ENCODE data around the gene ELAVL4.

ELAVL4 gene

GRCh38 chr1:50108497-50109059 is at the start of gene ELAVL4:
Gene ELAVL4 (plus strand): TSS chr1:50108920. CDS start chr1:50109190, 270 bp downstream.
- Mint-ChIP-seq H3K4me1 (peaks cover 13% of the 10 kb centered on the region), H3K4me3 (peak within 1 kb of the TSS; percentile 25), H3K9me3 (no peaks in the 10 kb centered on the region), H3K27ac (no peak within 1 kb of the TSS), H3K36me3 (no peaks in the 10 kb centered on the region)
- DNase-seq (ENCODE audit: low spot score in 2 of 2) (no peak), ATAC-seq (no peak)

GRCh38 chr1:50060279-50060678 is 48.4 kb upstream of the ELAVL4 start:
- DNase-seq (ENCODE audit: low spot score in 2 of 2) (no peak), ATAC-seq (no peak)
- no peaks in the 10 kb centered on the region for H3K4me1 Mint-ChIP-seq

GRCh38 chr1:50066806-50067205 is 41.9 kb upstream of the ELAVL4 start:
- H3K9me3 Mint-ChIP-seq: no peaks in the 10 kb centered on the region
- H3K4me3 Mint-ChIP-seq: no peak overlapping the region
- no peak overlapping the region for H3K27ac Mint-ChIP-seq
- H3K4me1 Mint-ChIP-seq: no peaks in the 10 kb centered on the region
- no peaks in the 10 kb centered on the region for H3K36me3 Mint-ChIP-seq
- no peak for ATAC-seq
- no peak for DNase-seq (ENCODE audit: low spot score in 2 of 2)

More at GRCh38 chr1:50060279-50060678, 48.4 kb upstream of the ELAVL4 start:
- Mint-ChIP-seq H3K36me3 (no peaks in the 10 kb centered on the region), H3K27ac (no peak overlapping the region), H3K4me3 (no peak overlapping the region), H3K9me3 (no peaks in the 10 kb centered on the region)

DNA sequence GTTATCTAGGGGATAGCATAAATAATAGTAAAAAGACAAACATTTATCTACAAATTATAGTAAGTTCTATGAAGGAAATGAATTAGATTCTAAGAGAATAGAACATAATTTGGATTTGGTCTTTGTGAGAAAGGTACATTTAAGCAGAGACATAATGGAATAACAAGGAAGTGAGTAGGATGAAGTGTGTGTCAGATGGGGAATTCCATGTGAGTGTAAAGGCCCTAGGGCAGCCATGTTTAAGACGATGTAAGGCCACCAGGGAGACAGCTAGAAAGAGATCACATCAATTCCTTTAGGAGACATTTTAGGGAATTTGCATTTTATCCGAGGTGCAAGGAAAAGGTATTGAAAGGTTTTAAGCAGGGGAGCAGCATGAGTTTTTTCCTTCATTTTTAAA is 33.8 kb upstream of the ELAVL4 start:
- H3K4me3 Mint-ChIP-seq: no peak overlapping the region
- H3K36me3 Mint-ChIP-seq: no peaks in the 10 kb centered on the region
- no peaks in the 10 kb centered on the region for H3K4me1 Mint-ChIP-seq
- H3K27ac Mint-ChIP-seq: no peak overlapping the region
- peaks cover 2% of the 10 kb centered on the region for H3K9me3 Mint-ChIP-seq
- DNase-seq (ENCODE audit: low spot score in 2 of 2) (no peak), ATAC-seq (no peak)

DNA sequence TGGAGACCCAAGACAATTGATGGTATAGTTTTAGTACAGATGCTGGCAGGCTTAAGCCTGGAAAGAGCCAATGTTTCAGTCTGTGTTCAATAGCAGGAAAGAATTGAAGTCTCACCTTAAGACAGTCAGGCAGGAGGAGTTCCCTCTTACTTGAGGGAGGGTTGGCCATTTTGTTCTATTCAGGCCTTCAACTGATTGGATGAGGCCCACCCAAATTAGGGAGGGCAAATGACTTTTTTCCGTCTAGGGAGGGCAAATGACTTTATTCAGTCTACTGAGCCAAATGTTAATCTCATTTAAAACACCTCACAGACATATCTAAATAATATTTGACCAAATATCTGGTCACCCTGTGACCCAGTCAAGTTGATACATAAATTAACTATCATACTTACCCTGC is 31.4 kb upstream of the ELAVL4 start:
- H3K9me3 Mint-ChIP-seq: peaks cover 2% of the 10 kb centered on the region
- no peak overlapping the region for H3K4me3 Mint-ChIP-seq
- no peaks in the 10 kb centered on the region for H3K4me1 Mint-ChIP-seq
- ATAC-seq (no peak), DNase-seq (ENCODE audit: low spot score in 2 of 2) (no peak)
- H3K27ac Mint-ChIP-seq: no peak overlapping the region
- H3K36me3 Mint-ChIP-seq: no peaks in the 10 kb centered on the region

- Mint-ChIP-seq H3K9me3 (peaks cover 2% of the 10 kb centered on the region), H3K4me3 (no peak overlapping the region), H3K36me3 (no peaks in the 10 kb centered on the region), H3K27ac (no peak overlapping the region), H3K4me1 (no peaks in the 10 kb centered on the region)
- ATAC-seq (no peak), DNase-seq (ENCODE audit: low spot score in 2 of 2) (no peak)
These were observed 27.7 kb upstream of the ELAVL4 start for GRCh38 chr1:50080904-50081586.

DNA sequence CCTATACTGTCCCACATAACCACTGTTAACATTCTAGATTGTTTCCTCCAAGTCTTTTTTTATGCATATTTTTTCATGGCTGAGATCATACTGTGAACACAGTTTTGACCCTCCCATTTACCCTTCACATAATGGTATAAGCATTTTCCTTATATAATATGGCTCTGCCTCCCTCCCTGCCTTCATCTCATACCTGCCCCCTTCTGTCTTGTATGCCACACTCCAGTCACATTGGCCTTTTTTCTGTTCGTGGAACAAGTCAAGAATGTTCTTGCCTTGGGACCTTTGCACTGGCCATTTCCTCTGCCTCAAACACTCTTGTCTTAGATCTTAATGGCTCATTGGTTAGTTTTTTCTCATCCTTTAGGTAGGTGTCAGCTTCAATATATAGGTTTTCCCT is 24.3 kb upstream of the ELAVL4 start:
- no peak for DNase-seq (ENCODE audit: low spot score in 2 of 2)
- no peak overlapping the region for H3K4me3 Mint-ChIP-seq
- H3K27ac Mint-ChIP-seq: no peak overlapping the region

GRCh38 chr1:50091068-50091467 is 17.7 kb upstream of the ELAVL4 start:
- Mint-ChIP-seq H3K36me3 (no peaks in the 10 kb centered on the region), H3K4me3 (no peak overlapping the region), H3K4me1 (no peaks in the 10 kb centered on the region), H3K27ac (no peak overlapping the region), H3K9me3 (no peaks in the 10 kb centered on the region)
- ATAC-seq (no peak), DNase-seq (ENCODE audit: low spot score in 2 of 2) (no peak)

More for the DNA sequence above, 24.3 kb upstream of the ELAVL4 start:
- Mint-ChIP-seq H3K9me3 (no peaks in the 10 kb centered on the region), H3K36me3 (no peaks in the 10 kb centered on the region), H3K4me1 (no peaks in the 10 kb centered on the region)
- no peak for ATAC-seq

DNA sequence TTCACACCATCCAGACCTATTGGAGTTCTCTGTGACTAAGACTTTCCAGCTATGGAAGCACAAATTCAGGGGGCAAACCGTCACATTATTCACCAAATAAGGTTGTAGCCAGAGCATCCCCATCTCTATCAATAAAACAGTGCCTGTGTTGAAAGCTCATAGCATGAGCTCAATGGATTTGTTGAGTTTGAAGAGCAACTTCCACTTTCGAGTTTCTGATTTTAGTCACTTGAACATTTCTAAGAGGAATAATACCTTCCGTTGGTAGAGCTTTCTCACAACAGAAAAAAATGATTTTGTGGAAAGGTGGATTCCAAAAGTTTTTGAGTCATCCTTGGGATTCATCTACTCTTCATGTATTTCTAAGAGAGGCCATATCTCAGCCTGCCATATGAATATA is 13.0 kb upstream of the ELAVL4 start:
- Mint-ChIP-seq H3K27ac (no peak overlapping the region), H3K9me3 (no peaks in the 10 kb centered on the region), H3K4me3 (no peak overlapping the region), H3K4me1 (no peaks in the 10 kb centered on the region), H3K36me3 (no peaks in the 10 kb centered on the region)
- no peak for ATAC-seq
- DNase-seq (ENCODE audit: low spot score in 2 of 2): no peak

GRCh38 chr1:50097021-50097679 is 11.6 kb upstream of the ELAVL4 start:
- Mint-ChIP-seq H3K36me3 (no peaks in the 10 kb centered on the region), H3K9me3 (no peaks in the 10 kb centered on the region), H3K27ac (no peak overlapping the region), H3K4me1 (no peaks in the 10 kb centered on the region), H3K4me3 (no peak overlapping the region)
- no peak for ATAC-seq
- no peak for DNase-seq (ENCODE audit: low spot score in 2 of 2)

DNA sequence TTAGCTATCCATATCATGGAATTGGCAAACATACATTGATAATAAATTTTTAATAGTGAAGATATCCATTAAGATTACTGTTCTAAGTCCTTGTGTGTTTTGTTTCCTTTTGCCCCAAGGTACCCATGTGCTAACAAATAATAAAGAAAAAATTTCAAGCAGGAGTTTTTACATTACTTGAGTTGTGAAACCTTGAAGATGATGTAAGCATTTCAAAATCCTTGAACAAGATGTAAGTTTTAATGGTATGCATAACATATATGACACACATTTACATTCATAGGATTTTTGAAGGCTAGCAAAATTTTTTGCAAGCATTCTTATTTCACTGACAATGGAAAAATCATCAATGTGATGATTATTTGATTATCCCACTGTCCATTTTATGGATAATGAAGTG is 10.9 kb upstream of the ELAVL4 start:
- Mint-ChIP-seq H3K4me1 (no peaks in the 10 kb centered on the region), H3K27ac (no peak overlapping the region), H3K4me3 (no peak overlapping the region), H3K9me3 (no peaks in the 10 kb centered on the region), H3K36me3 (no peaks in the 10 kb centered on the region)
- no peak for ATAC-seq
- no peak for DNase-seq (ENCODE audit: low spot score in 2 of 2)

DNA sequence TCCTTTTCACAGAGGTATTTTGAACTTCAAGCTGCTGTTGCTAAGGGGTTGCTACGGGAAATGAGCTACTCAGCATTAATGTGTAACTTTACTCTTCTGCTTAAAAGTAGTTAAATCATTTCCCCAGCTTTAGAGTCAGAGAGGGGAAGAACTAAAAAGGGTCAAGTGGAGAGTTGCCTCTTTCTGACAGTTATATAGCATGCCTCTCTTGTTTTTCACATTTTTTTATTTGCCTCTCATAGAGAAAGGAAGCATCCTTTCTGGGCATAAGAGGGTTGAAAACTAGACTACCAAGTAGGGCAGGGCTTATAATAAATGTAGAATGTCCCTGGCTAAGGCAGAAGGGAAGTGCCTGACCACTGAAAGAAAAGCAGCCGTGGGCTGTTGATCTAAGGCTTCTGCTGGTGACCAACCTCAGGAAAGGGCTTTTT is 10.1 kb upstream of the ELAVL4 start:
- no peak for ATAC-seq
- Mint-ChIP-seq H3K36me3 (no peaks in the 10 kb centered on the region), H3K4me3 (no peak overlapping the region), H3K9me3 (no peaks in the 10 kb centered on the region), H3K27ac (no peak overlapping the region), H3K4me1 (no peaks in the 10 kb centered on the region)
- no peak for DNase-seq (ENCODE audit: low spot score in 2 of 2)

DNA sequence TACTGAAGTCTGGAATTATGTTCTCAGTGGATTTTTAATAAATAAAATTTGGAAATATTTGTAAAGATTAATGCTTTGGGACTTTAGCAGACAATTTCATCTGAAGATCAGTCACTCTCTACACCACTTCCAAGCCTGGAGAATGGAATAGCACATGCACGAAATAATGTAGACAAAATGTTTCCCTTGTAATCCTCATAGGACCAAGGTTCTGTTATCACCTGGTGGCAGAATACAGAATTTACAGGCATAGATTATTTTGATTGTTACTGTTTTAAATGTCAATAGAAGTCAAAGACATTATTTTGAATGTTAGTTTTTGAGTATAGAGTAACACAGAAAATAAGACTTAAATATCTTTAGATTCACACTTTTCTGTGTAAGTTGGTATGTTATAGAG is 9.1 kb upstream of the ELAVL4 start:
- Mint-ChIP-seq H3K9me3 (no peaks in the 10 kb centered on the region), H3K4me3 (no peak overlapping the region), H3K36me3 (no peaks in the 10 kb centered on the region), H3K27ac (no peak overlapping the region), H3K4me1 (no peaks in the 10 kb centered on the region)
- ATAC-seq (no peak), DNase-seq (ENCODE audit: low spot score in 2 of 2) (no peak)

- H3K4me3 Mint-ChIP-seq: no peak overlapping the region
- no peak for ATAC-seq
- no peaks in the 10 kb centered on the region for H3K4me1 Mint-ChIP-seq
- no peak for DNase-seq (ENCODE audit: low spot score in 2 of 2)
- no peaks in the 10 kb centered on the region for H3K36me3 Mint-ChIP-seq
- no peaks in the 10 kb centered on the region for H3K9me3 Mint-ChIP-seq
- H3K27ac Mint-ChIP-seq: no peak overlapping the region
These were observed 5.1 kb upstream of the ELAVL4 start for GRCh38 chr1:50103615-50104081.

DNA sequence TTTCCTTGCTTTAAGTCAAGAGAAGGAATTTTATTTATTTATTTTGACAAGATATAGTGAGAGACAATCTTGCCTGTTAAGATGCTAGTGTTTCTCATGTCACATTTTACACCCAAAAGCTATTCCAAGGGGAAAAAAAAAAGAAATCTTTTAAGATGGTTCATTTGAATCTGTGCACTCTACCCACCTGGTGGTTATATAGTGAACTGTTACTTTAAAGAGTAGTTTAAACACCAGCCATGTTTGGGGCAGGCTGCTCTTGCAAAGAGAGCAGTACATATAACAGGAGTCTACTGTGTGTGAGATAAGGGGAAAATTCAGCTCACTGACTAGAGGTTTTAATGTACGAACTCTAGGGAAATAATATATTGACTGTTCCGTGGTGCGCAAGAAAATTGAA is 3.3 kb upstream of the ELAVL4 start:
- Mint-ChIP-seq H3K36me3 (no peaks in the 10 kb centered on the region), H3K9me3 (no peaks in the 10 kb centered on the region), H3K4me3 (no peak overlapping the region), H3K27ac (no peak overlapping the region), H3K4me1 (peaks cover 10% of the 10 kb centered on the region)
- ATAC-seq (no peak), DNase-seq (ENCODE audit: low spot score in 2 of 2) (no peak)
